ENCODE results near the gene AGER.
"Not testable (repeated sequence)": the region's sequence is repeated elsewhere in the genome, so short reads cannot be mapped to it uniquely, and the experiment has no call there.

AGER gene

DNA sequence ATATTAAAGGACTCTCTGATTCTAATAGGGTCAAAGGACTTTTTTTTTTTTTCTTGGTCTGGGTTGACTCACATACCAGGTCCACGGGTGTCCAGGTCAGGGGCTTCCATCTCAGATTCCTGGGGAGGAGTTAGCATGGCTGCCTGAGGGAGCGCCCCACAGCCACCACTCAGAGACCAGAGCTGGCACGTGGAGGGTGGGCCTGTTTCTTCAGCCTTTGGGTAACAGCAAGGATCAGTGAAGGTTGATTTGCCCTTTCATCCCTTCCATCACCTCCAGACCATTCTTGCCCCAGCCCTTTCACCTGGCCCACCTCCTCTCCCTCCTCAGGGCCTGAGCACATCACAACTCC, 14.3 kb upstream of the AGER start:
- DNase-seq = no peak

DNA sequence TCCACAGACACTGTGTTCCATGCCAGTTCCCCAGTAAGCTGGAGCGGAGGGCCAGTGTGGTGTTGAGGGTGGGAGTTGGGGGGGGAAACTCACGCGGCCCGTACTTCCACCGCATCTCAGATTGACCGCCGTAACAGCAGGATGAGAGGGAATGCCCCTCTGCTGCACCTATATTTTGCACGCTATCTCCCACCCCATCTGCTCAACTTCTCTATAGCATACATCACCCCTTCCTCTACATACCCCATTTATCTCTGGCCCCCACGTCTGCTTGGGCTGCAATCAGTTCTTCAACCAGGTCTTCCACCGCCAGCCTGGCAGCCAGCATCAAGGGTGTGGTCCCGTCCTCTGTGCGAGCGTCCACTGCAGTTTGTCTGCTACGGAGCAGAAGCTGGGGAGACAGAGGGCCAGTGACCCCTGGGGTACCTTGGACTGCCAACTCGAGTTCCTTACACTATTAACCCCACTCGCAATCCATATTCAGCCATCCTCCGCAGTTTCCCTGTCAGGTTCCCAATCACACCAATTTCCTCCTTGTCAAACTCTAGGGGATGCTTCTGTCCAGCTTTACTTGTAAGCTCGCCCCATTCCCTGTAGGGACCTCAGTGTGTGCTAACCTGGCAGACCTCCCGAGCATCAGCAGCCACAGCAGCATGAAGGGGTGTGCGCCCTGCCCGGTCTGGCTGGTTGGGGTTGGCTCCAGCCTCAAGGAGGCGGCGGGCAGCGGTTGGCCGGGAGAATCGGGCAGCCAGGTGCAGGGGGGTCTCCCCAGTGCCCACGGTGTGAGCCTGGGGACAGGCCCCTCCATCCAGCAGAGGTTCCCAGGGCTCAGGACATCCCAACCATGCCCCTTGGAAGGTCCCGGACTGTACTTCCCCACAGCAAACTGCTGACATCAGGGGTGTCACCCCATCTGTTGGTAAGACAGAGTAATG, 12.9 kb upstream of the AGER start:
- no peak for DNase-seq

DNA sequence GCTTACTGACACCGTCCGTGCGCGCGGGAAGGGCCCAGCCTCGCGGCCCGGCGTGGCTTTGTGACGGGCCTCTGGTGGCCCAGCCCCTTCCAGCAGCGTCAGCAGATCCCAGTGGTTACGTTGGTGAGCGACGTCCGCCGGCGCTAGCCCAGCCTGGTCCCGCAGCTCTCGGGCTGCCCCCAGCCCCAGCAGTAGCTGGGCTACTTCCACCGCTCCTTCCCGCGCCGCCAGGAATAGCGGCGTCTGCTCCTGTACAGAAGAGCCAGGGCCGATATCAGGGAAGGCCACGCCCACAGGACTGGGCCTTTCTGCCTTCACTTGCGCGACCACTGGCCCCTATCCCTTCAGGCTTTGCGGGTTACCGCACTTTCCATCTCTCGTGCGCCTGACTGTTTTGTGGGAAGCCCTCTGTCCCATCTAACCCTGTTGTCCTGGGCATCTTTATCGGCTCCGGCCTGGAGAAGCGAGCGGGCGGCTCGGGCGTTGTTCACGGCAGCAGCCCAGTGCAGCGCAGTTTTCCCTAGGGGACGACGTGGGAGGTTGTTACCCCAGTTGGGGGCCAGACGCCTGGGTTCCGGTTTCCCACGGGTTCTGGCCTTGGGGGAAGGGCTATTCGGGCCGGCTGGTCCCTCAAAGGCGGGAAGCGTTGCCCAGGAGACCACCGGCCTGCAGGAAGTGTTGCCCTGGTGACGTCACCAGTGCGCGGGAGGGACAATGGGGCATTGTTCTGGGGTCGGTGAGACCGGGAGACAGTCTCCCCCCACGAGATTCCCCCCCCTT, 12.0 kb upstream of the AGER start:
- DNase-seq = peak; percentile 94

DNA sequence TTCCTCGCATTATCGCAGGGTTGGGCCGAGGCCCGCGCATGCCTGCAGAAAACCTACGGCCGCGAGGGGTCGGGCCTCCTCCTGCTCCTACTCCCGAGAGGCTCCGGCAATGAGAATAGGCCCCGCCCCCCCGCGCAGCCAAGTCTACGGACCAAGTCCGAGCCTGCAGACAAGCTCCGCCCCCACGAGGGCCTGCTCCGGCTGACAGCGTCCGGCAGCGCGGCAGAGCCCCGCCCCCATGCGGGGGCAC, 11.5 kb upstream of the AGER start:
- peak; percentile 100 for DNase-seq

DNA sequence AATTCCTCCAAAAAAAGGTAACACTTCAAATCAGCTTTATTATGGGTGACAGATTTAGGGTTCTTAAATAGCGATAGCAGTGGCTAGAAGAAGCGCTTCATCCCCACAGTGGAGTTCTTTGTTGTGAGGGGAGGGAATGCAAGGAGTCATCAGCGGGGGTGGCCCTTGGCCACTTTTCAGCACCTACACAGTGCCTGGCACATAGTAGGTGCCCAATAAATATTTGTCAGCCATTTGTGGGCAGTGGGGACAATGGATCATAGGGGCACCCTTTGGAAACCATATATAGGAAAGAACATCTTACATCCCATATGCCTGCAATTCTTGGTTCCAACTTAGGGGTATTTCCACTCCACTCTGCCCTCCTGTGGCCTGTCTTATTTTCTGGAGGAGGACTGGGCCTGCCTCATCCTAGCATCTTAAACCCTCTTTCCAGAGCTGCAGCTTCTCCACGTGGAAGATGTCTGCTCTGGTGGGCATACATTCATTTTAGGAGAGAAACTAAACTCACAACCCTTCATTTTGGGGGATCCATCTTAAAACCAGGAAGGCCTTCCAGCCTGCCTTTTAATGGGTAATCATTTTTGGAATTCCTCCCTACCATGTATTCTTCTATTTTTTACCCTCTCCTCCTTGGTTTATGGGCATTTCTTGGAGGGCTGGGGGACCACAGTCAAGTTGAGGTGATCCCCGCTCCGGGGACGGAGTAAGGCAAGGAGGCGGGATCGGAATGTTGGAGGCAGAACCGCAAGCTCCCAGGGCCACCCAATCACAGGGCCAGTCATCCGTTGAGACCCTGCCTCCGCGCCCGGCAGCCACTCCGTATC, 11.0 kb upstream of the AGER start:
- no peak for DNase-seq

DNA sequence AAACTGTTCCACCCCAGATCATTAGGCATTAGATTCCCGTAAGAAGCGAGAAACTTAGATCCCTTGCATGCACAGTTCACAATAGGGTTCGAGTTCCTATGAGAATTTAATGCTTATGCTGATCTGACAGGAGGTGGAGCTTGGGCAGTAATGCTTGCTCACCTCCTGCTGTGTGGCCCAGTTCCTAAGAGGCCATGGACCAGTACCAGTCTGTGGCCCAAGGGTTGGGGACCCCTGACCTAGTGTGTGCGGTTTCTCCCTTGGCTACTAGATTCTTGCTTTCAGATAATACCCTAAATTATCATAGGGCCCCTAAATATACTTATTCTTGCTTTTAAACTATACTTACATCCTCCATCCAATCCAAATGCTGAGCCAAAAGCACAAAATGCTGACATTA, 10.3 kb upstream of the AGER start:
- DNase-seq = no peak

DNA sequence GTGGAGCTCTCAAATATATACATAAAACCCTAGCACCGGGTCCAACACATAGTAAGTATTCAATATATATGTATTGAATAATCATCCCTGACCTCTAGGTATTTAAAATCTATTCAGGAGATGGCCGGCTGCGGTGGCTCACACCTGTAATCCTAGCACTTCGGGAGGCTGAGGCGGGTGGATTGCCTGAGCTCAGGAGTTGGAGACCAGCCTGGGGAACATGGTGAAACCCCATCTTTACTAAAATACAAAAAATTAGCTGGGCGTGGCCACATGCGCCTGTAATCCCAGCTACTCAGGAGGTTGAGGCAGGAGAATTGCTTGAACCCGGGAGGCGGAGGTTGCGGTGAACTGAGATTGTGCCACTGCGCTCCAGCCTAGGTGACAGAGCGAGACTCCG, 9.0 kb upstream of the AGER start:
- not testable (repeated sequence) for DNase-seq

DNA sequence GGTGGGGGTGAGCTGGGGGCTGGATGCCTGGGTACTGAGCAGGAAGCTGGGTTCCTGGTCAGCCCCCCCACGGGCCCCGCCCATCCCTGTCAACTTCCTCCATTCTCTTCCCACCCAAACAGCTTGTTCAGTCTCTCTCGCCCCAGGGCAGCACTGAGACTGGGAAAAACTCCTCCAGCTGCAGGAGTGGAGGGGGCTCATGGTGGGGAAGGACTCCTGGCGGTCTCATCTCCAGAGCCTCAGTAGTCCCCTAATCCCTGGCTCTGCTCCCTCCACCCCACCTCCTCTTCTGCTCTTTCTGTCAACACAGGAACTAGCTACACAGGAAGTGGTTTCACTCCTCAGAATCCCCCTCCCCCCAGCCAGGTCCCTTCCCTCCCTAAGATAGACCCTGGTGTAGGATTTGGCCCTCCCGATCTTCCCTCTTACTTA, 8.6 kb upstream of the AGER start, which contains the start of gene GPSM3:
TSS of gene GPSM3 (minus strand) at position 36 of the 432 bp plus-strand sequence. CDS start 130 bp downstream, outside the sequence.
- peak; percentile 71 for DNase-seq

DNA sequence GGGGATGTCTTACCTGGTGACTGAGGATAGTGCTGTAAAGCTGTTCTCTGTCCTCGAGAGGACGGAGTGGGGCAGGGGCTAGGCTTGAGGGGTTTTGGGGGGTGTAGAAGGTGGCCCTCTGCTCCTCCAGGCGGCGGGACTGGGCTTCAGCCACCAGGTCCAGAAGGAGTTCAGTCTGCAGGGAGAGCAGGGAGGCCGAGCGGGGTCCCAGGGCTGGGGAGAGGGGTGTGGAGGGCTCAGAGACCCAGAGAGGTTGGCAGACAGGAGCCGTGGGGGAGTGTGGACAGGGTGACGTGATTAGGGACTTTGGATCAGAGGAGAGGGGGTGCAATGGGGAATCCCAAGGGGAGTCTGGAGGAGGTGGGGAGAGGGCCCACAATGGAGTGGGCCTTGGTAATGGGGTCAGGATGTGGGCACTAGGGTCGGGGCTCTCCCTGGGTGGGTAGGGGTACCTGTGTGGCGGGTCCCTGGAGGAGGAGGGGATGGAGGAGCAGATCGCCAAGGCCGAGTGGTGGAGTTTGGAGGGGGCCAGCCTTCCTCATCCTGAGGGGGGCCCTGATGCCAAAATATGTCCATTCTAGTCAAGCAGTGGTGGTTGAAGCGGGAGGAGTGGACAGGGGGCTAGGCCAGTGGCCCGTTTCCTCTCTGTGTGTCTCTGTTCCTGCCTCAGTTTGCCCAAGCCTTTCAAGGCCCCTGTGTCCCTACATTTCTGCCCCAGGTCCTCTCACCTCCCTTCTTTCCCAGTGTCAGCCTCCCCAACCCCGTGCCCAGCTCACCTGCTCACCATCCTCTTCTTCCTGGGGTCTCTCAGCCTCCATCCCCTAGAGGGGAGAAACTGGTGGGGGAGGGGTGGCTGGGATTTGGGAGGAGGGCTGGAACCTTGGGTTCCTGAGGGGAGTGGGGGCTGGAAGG, 7.9 kb upstream of the AGER start:
- no peak for DNase-seq

DNA sequence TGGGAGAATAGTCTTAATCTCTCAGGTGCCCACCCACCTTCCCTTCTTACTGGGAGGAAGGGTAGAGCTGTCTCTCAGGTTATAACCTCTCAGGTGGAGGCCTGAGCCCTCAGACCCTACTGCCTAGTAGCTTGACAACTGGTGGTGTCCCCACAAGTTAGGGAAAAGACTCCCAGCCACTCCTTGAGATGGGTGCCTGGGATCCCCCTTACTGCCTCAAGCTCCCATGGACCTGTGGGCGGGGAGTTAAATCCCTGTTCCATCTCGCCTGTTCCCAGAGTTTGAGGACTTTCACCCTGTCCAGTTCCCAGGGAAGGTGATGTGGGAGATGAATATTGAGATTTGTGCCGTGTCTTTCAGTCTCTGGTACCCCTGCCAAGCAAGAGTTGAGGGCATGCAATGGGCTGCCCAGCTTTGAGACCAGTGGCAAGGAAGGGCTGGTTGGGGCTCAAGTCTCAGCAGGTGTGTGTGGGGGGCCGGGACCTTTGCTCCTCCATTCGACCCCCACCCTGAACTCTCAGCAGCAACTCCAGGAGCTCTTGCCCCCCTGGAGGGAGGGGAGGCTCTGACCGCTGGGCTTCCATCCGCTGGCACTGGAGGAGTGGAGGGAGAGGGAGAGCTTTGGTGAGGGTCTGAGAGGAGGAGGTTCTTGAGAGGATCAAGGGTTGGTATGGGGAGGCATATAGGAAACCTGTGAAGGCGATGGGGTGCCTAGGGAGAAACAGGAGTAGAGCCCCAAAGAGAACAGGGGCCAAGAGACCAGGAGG, 7.0 kb upstream of the AGER start:
- no peak for DNase-seq

DNA sequence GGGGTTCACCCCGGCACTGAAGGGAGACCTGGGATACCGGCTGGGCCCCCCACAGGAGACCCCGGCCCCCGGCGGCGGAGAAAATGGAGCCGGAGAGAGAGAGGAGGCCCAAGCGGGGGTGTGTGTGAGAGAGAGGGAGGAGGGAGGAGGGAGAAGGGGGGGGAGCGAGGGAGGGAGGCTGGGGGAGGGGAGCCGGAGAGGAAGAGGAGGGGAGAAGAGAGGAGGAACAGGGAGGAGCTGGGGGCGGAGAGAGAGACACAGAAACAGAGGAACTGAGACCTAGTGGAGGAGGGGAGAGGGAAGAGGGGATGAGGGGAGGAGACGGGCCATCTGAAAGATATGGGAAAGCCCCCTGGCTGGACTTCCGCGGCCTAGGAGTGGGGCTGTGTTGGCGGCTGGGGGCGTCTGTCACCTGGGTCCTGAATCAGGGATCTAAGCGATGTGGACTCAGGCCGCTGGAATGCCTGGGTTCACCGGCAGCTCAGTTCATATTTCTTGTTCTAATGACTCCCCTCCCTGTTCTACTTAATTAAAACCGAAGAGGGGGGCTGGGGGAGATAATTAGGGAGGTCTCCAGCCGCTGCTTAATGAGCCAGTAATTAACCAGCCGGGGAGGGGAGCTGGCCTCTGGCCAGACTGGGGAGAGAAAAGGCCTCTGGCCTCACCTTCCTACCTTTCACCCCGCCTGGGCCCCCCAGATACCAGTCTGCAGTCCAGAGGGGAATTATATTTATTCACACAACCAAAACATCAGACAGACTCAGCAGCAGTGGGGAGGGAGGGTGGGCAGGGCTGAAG, 6.2 kb upstream of the AGER start, which contains the start of gene PBX2:
TSS of gene PBX2 (minus strand) at position 149 of the 798 bp plus-strand sequence. CDS start 287 bp downstream, outside the sequence.
- peak; percentile 94 for DNase-seq

DNA sequence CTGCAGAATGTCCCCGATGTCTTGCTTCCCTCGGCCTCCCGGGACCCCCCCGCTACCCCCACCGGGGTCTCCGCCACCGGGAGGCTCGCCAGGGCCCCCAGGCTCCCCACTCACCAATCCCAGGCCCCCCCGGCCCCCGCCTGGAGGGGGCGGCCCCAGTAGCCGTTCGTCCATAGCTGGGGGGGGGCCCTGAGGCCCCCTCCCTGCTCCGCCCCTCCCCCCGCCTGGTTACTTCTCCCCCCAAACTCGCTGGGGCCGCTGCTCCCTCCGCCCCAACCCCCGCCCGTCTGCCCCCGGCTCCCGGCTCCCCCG, 5.6 kb upstream of the AGER start:
- no peak for DNase-seq

DNA sequence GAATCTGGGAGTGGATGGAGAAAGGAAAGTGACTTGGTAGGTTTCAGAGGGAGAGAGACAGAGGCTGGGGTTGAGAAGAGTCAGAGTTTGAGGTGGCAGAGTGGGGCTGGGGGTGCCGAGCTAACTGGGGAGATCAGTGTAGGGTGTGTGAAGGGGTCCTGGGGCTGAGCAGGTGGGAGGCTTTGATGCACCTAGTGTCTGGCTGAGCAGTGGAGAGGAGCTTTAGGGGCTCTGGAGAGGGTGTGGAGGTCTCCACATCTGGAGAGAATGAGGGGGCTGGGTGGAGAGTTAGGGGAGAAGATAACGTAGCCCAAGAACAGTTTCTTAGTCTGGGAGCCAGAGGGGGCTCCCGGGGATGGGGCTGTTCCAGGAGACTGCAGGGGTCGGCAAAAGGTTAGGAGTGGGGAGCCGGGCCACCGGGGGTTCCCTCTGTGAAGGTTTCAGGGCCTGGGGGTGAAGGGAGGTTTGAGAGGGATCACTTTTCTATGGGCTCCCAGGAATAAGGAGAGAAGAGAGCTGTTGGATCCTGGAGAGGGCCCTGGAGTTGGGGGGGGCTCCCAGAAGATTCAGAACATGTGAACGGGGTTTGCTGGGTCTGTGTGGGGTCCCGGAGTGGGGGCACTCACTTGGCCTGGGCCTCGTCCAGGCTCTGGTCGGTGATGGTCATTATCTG, 5.2 kb upstream of the AGER start:
- DNase-seq = no peak

DNA sequence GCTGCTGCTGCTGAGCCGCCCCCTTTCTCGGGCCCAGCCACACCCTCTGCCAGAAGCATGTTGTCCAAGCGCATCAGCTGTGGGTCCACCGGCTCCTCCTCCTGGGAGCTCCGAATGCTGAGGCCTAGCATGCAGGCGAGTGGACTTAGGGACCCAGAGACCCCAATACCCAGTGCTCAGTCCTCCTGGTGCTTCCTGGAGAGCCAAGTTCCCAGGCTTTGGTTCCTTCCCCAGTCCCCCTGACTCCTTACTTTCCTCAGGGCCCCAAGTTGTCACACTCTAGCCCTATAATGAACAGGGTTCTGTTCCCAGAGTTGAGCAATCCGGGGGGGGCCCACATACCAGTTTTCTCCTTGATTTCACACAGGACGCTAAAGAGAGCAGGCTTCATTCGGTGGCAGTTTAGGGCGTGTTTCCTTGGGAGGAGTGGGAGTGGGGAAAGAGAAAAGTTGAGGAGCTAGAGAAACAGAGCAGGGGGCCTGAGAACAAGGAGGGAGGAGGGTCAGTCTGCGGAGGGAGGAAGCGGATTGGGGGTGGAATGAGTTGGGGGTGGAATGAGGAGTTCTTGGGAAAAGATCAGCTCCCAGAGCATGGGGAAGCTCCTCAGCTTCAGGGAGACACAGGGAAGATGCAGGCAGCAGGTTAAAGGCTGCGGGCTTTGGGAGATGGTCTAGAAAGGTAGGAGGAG, 4.5 kb upstream of the AGER start:
- DNase-seq = no peak

DNA sequence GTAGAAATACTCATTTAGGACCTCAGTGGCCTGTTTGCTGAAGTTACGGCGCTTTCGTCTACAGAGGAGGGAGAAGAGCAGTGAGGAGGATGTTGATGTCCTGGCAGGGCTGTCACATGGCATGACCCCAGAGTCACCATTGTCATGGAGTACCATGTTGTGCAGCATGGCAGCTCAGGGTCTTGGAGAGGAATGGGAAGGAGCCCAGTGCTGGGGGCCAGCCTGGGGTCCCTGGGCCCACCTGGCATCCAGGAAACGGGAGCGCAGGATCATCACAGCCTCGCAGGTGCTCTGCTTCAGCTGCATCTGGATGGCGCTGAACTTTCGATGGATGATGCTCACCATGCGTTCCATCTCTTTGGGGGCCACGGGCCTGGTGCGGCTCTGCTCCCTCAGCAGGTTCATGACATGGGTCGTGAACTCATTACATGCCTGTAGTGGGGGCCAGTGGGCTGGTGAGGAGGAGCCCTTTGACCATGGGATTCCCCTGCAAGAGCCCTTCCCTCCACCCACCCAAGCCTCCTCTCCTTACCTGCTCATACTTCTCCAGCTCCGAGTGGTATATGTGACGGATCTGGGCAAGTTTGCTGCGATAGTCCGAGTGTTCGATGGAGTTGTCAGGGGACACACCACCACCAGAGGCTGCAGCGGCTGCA, 3.8 kb upstream of the AGER start:
- not testable (repeated sequence) for DNase-seq

DNA sequence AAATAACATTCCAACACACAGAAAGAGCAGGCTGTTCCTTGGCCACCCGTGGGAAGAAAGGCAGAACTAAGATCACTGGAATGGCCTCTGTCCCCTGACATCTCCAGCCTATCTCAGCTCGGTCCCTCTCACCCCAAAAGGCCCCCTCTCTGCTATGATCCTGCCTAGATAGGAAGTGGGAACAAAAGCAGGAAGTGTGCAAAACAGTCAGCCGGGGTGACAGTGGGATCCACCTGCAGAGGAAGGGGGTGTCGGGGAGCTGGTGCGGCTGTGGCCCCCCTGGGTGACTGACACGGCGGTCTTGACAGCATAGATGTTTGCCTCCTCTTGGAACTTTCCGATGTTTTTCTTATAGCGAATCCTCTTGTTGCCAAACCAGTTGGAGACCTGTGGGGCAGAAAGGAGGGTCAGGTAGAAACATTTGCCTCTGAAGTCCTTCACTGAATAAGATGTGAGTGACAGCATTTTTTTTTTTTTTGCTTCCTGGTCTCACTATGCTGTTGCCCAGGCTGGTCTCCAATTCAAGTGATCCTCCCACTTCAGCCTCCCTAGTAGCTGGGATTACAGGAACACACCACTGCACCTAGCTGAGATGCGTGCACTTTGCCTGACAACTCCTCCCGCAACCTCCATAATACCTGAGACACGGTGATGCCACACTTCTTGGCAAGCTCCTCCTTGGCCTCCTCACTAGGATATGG, 3.1 kb upstream of the AGER start:
- no peak for DNase-seq

DNA sequence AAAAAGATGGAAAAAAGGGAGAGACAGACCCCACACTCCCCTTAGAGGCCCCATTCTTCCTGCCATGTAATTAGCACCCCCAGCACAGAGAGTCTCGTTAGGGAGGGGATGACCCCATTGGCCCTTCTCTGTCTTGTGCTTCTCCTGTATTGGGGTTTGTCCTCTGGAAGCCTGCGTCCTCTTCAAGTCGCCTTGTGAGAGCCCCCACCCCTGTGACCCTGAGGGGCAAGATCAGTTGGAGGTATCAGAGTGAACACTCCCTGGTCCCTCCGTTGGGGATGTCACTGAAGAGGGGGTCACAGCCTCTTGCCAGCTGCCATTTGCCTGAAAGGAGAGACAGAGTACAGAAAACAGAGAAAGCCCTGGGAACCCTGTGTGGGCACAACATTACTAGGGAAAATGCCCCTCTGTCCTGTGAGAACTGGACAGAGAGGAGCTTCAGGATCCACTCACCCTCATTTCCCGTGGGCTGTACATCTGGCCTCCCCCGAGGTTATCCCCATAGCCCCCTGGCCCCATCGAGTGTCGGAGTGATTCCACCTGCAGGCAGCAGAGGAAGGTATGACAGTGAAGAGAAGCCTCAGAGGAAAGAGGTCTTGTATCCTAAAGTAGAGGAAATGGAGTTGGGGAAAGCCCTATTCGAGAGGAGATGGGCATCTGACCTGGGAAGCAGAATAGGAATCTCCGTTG, 2.2 kb upstream of the AGER start:
- DNase-seq = not testable (repeated sequence)
